Stimulated activated CD8-positive, alpha-beta memory T cell treated with anti-CD3 and anti-CD28 coated beads, Interleukin-4, amount 100 ng/mL, for 1 hour (primary cell): ENCODE results near the gene CROCC.

Experiments
- DNase-seq, 2 donors: peaks; one replicate each; pipeline ENCODE4 v3.0.0-alpha.2; 2020; ENCODE audit warnings: low read depth in 2 of 2, low spot score in 1 of 2

CROCC gene

DNA sequence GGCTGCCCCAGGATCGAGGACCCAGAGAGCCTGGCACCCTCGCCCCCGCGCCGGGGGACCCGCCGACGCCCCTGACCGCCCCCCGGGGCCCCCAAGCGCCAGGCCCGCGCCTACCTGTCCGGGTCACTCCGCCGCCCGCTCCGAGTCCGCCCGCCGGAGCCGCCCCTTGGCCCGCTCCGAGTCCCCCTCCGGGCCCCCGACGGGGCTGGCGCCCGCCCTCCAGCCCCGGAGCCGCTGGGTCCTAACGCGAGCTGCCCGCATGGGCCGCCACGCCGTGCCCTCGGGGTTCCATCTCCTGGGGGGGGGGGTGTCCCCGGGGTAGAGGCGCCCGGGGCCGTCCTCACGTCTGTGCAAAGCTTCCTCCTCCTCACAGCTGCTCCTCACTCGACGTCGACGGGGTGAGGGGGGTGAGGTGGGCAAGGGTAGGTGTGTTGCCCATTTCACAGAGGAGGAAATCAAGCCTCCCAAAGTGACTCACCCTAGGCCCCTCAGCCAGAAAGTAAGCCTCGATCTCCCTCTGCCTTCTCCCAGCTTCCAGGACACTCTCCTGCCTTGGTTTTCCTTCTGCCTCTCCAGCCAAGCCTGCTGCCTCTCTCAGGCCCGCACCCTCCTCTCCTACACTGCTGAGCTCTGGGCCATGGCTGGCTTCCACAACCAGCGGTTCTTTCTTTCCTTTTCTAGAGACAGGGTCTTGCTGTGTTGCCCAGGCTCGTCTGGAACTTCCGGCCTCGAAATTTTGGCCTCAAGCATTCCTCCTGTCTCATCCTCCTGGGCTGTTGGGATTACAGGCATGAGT, 58.9 kb downstream of the CROCC start, which contains the start of gene MFAP2:
Gene MFAP2 (minus strand): TSS at position 148 of the 796 bp plus-strand sequence. CDS start 2,347 bp downstream, outside the sequence.
- no peak for DNase-seq

DNA sequence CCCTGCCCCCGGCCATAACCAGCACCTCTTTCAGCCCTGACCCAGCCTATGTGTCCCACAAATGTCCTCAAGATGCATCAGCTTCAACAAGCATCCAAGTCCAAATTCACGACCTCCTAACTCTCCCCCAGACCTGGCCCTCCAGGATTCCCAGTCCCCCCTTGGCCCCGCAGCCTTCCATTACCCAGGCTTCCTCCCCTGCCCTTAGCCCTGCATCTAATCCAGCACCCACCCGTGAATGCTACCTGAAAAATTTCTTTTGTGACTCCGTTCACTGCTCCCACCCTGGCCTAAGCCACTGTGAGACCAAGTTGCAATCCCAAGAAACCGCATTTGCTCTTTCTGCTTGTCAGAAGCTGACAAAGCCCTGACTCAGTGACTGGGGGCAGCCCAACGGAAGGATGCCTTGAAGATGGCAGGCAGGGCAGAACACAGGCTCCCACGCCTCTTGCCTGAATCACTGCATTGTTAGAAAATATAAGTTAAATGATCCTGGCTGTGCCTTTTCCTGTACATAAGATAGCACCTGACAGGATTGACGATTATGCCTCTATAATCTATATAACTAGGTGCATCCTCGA, 59.6 kb downstream of the CROCC start:
- no peak for DNase-seq

DNA sequence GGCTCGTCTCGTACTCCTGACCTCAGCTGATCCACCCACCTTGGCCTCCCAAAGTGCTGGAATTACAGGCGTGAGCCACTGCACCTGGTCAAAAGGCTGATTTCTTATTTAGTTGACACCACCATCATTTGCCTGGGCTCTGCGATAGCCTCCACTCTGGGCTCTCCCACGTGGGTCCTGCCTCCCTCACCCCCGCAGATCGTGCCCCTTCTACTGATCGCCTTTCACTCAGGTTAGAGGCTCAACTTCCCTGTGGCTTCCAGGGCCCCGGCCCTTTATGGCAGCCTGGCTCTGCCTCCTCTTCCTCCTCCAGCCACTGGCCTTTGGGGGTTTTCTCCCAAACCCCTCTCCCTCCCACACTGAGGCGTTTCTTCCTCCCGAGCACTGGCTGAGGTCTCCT, 61.2 kb downstream of the CROCC start:
- DNase-seq, result no peak

DNA sequence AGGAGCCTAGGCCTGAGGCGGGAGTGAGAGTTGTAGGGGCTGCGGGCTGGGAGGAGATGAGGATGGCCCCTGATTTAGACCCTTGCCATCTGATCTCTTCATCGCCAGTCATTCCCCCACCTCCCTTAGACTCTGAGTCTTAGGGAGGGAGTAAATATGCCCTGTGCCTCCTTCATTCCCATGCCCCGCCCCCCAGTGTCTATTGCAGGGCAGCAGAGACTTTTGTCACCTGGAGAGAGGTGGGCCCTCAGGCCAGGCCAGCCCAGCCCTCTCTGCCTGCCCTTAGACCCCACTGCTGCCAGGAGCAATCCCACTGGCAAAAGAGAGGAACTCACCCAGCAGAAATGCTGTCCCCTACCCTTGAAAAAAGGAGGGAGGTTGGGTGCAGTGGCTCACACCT, 61.9 kb downstream of the CROCC start:
- no peak for DNase-seq

DNA sequence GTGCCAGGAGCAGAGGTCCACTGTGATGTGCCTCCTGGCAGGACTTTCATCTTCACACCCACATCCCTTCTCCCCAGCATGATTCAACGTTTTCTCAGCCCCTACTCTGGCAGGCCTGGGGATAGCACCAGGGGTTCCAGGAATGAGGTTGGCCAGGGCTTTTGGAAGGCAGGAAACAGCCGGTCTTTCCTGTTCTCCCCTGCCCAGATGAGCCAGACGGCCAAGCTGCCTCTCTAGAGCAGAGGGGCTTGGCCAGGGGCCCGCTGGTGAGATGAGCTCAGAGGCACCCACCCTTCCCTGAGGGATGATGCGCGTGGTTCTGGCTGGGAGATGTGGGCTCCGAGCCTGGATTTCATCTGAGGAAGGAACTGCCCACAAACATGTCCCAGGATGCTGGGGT, 63.0 kb downstream of the CROCC start:
- DNase-seq, result no peak

DNA sequence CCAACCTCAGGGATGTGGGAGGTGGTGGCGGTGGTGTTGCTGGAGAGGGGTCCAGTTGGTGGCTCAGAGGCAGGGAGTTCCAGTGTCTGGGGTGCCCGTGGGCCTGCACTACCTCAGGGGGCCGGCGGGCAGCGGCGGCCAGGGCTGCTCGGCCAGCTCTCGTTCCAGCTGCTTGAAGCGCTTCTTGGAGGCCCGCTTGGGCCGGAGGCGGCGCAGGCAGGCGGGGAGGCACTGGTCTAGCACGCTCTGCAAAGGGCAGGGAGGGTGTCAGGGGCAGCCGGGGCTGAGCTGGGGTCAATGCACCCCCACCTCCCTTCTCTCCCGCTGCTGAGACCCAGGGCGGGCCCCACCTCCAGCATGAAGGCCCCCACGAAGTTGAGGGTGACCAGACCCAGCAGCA, 64.4 kb downstream of the CROCC start:
- DNase-seq, result no peak

DNA sequence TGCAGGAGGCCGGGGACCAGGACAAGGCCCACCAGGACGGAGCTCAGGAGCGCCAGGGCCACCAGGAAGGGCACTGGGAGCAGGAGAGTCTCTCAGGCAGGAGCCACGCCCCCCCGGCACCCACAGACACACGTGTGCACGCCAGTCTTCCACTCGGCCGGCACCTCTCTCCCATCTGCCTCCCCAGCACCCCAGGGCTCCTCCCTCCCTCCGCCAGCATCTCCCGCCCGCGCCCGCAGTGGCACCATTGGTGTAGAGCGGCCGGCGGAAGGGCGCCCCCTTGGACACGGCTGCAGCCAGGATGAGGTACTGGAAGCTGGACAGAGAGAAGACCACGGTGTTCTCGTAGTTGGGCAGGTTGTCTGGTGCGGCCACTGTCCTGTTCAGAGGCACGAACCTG, 64.8 kb downstream of the CROCC start:
- no peak for DNase-seq

DNA sequence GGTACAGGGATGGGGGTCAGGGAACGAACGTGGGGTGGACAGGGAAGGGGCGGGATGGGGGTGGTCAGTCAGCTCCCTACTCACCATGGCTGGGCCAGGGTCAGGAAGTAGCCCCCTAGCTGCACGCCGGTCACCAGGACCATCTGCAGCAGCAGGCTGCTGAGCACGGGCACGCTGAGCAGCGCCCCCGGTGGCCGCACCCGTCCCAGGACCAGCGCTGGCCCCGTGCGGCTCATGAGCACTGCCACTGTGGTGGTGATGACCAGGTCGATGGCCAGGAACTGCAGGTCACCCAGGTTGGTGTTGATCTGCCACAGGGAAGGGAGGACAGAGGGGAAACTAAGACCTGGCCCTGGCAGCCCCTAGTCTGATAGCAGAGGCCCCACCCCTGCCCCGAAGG, 65.2 kb downstream of the CROCC start:
- no peak for DNase-seq

DNA sequence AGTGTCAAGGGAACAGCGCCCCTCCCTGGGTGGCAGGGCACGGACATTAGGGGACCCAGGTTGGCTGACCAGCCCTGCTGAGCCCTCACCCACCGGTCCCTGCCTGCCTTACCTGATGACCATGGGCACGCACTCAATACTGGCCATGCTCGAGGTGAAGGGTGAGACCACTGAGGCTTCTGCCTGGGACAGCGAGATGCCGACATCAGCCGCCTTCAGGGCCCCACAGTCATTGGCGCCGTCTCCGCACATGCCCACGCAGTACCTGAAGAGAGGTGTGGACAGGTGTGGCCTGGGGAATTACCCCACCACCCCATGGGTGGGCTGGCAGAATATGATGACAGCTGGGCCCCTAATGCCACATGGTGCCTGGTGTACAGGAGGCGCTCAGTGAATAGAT, 66.5 kb downstream of the CROCC start:
- DNase-seq, result no peak

DNA sequence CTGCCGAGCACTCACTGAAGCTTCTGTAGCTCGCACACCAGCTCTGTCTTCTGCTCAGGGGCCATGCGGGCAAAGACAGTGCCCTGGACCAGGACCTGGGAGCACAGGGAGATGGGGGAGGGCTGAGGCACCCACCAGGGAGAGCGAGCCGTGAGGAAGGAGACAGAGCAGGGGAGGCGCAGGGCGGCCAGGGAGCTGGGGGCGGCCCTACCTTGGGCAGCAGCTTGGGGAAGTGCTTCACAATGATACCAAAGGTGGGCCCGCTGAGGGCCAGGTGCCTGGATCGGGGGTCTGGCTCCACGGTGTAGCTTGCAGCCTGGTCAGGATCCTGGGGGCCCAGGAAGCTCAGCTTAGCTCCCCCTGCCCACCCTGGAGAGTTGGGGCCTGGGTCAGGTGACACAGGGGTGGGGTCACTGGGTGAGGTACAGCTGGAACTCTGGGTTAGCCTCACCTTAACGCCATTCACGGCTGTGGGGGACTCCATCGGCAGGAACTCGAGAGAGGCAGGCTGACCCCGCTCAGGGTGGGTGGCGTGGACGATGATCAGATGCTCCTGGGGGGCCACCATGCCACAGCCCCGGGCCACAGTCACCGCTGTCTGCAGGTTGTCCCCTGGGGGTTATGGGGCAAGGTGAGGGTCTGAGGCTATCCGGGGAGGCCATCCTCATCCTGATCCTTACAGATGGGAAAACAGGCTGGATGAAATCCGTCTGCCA, 68.1 kb downstream of the CROCC start:
- no peak for DNase-seq

DNA sequence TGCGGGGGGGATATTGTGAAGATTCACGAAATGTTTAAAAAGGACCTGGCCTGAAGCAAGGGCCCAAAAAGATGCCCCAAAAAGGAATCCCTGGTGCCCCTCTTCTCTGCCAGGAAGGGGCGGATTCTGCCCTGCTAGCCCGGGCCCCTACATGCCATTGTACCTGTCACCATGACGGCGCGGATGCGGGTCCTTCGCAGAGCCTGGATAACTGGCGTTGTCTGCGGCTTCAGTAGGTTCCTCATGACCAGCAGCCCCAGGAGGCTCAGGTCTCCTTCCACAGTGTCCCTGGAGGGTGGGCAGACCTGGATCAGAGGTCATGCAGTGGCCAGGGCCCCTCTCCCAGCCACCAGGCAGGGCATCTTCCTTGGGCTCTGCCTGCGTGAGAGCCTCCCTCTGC, 69.8 kb downstream of the CROCC start:
- DNase-seq, result no peak

DNA sequence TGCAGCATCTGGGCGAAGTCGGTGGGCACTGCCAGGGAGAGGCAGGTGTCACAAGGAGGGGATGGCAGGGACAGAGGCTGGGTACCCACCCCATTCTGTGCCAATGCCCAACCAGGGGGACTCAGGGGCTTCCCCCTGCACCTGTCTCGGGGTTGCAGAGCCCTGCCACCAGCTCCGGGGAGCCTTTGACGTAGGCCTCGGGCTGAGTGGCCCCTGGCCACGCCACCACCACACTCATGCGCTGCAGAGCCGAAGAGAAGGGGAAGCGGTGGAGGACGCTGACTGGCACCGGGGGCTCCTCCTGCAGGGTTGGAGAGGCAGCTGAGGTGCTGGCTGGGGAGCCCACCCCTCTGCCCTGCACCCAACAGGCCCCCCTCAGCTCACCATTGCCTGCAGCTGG, 70.4 kb downstream of the CROCC start:
- no peak for DNase-seq

DNA sequence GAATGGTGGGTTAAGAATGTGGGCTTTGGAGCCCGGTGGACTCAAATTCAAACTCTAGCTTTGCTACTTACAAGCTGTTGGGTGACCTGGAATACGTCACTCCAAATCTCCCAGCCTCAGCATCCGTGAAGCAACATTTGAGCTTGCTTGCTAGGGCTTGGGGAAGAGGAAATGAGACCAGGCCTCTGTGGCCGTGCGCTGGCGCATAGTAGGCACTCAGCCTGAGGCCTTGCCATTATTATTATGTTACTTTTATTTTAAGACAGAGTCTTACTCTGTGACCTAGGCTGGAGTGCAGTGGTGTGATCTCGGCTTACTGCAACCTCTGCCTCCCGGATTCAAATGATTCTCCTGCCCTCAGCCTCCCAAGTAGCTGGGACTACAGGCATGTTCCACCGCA, 70.9 kb downstream of the CROCC start:
- DNase-seq, result no peak

DNA sequence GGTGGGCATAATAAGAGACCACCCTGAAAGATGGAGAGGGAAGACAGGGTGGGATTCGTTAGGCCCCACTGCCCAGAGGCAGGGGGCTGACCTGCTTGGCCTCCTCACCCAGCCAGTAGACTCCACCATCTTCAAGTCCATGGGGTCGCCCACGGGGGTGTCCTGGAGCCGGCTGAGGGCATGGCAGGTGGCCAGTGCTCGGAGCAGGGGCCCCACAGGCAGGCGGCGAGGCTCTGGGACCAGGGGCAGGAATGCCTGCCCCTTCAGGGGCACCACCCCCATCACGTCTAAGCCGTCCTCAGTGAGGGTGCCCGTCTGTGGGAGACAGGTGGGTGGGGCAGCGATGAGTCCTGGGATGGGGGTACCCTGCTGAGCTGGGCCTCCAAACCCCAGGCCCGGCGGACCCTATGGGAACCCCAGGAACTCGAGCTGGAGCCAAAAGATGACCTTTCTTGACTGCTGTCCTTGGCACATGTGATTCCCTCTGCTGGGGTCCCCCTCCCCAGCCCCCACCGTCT, 71.8 kb downstream of the CROCC start:
- no peak for DNase-seq

DNA sequence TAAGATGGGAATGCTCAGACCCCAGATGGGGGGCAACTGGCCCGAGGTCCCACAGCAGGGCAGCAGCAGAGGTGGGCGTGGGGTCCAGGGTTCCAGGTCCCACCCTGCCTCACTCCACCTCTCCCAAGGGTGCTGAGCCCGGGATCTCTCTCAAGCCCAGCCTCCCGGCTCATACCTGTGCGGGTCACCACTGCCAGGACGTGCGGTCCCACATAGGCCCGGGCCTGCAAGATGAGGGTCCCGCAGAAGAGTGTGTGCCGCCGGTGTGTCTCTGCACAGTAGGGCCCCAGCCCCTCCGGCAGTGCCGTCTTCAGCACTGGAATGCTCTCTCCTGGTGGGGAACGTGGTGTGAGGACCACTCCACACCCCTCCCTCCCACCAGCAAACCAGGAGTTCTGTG, 75.1 kb downstream of the CROCC start:
- DNase-seq, result no peak

DNA sequence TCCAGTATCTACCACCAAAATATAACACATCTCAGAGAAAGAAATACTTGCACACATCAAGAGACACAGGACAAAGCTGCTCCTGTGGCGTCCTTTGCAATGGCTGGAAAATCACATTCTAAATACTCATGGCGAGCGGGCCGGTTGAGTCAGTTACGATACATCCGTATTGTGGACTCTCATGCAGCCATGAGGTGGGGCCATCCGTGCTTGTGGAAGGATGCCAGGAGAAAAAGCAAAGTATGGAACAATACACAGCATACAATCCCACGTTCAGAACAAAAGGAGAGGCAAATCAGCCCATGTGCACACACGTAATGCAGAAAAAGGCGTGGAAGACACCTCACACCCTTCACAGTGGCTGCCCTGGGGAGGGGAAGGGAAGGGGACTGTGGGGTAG, 76.9 kb downstream of the CROCC start:
- no peak for DNase-seq

DNA sequence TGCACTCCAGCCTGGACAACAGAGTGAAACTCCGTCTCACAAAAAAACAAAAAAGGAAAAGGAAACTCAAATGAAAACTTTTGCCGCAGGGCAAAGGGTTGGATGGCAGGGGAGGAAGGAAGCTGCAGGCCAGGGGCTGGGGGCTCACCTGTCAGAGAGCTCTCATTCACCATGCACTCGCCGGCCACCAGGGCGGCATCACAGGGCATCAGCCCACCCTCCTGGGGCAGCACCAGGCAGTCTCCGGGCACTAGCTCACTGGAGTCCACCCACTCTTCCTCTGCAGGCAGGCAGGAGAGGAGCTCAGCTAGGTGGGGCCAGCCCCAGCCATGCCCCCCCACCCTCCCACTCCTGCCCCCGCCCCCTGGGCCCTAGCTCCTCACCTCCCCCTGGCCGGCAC, 78.1 kb downstream of the CROCC start:
- DNase-seq, result no peak

DNA sequence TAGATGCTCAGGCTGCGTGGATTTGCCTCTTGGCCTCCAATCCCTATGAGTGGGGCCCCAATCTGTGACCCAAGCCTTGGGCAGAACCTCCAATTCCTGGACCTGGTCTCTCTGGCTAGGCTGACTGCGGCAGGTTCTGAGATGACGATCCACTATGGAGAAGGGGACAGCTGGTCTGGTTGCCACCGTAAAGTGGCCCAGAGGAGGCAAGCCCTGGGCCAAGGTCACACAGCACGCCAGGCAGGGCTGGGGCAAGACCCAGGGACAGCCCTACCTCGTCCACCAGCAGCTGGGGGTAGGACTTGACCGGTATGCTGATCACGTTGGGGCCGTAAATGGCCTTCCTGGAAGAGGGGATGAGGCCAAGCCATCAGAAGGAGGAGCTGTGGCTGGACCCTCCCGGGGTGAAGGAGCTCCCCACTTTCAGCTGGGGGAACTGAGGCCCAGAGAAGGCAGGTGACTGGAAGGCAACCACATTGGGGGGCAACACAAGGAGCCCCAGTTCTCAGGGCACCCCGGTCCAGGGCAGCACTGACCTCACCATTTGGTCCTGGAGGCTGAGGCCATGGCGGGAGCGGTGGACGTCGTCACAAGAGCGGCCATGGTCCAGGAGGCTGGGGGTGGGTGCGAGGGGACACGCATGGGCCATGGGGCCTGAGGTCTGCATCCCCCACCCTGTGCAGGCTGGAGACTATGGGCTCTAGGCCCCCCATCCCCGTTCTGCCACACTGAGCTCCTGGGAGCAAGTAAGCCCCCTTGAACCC, 80.2 kb downstream of the CROCC start:
- no peak for DNase-seq

DNA sequence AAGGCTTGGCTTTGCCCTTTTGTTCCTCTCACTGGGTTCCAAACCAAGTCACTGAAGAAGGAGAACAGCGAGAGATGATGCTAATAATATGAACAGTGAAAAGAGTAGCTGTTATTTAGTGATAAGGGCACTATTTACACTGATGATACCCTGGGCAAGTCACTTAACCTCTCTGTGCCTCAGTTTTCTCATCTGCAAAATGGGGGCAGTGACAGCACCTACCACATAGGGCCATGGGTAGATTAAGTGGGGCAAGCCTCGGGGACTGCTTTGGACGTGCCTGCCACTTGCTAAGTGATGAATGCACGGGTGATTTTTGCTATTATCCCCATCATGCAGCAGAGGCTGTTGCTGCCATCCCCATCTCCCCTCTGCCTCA, 80.8 kb downstream of the CROCC start:
- no peak for DNase-seq

DNA sequence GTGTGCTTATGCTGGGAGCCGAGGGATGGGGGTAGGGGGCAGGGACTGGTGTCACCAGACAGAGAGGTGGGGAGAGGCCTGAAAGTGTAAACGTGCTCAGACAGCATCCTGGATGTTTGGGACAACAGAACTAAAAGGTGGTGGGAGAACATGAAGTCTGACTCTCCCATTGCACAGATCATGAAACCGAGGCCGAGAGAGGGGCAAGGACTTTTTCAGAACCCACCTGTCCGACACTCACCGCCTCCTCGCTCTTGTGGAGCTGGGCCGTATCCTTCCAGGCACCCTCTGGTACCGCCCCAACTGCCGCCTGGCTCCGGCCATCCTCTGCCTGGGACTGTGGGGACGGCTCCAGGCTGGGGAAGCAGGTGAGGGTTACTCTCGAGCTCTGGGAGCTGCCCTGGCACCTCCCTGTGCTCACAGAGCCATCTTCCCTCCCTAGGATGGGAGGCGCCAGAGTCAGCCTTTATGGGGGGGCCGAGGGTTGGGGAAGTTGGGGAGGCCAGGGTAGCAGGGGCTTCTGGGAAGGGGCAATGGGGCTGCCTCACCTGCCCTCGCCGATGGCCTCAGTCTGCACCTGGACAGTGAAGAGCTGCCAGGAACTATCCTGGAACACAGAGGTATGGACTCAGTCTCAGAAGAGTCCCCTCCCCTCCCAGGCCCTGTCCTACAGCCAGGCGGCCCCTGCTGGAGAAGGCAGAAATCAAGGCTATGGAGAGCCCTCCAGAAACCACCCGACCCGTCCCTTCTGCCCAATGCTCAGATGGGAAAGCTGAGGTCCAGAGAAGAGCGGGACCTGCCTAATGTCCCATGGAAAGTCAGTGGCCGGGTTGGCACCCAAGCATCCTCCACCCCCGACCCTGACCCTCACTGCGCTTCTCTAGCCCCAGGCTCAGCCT, 83.0 kb downstream of the CROCC start:
- no peak for DNase-seq
